ENCODE data around the gene SHANK3.

DNA sequence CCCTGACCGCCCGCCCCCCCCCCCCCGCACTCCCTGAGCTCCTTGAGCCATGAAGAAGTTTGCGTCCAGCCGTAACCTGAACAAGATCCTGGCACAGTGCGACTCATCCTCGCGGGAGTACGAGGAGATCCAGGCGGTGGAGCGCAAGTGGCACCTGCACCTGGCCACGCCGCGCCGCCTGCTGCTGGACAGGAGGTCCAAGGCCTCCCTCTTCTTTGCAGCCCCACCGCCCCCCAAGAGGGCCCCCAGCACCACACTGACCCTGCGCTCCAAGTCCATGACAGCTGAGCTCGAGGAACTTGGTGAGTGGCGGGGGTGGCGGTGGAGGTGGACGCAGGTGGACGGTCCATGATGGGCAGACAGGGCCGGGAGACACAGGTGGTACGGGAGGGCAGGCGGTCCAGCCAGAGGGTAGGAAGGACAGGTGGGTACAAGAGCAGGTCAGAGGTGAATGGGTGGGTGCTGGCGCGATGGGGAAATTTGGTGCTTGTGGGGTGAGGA is 33.3 kb downstream of the SHANK3 start:
- TF ChIP-seq POLR2A (IDR thresholded peaks at IDR 0.05): no peak
- TF ChIP-seq, protein P1, sequence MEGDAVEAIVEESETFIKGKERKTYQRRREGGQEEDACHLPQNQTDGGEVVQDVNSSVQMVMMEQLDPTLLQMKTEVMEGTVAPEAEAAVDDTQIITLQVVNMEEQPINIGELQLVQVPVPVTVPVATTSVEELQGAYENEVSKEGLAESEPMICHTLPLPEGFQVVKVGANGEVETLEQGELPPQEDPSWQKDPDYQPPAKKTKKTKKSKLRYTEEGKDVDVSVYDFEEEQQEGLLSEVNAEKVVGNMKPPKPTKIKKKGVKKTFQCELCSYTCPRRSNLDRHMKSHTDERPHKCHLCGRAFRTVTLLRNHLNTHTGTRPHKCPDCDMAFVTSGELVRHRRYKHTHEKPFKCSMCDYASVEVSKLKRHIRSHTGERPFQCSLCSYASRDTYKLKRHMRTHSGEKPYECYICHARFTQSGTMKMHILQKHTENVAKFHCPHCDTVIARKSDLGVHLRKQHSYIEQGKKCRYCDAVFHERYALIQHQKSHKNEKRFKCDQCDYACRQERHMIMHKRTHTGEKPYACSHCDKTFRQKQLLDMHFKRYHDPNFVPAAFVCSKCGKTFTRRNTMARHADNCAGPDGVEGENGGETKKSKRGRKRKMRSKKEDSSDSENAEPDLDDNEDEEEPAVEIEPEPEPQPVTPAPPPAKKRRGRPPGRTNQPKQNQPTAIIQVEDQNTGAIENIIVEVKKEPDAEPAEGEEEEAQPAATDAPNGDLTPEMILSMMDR (IDR thresholded peaks at IDR 0.05): no peak
